HG02973 (cell line): ENCODE data around the gene DHTKD1.
A peak's percentile ranks its signal among the peaks of the same experiment; 100 is the strongest.

Experiments
- ATAC-seq: cut with Tn5 transposase; IDR thresholded peaks from one replicate; pipeline ENCODE4 v1.9.1; 2021; ENCODE audit warnings: moderate library complexity; ENCODE audit not compliant: unreplicated experiment

The DHTKD1 gene

GRCh38 chr10:12068449-12069269 lies at the start of gene DHTKD1:
Gene DHTKD1 (plus strand): TSS chr10:12068954. CDS start chr10:12069034, 80 bp downstream.
- ATAC-seq, result peak; percentile 93

- ATAC-seq, result no peak
These were observed 49.3 kb upstream of the DHTKD1 start for GRCh38 chr10:12019283-12019971.

GRCh38 chr10:12020574-12020973 lies 48.2 kb upstream of the DHTKD1 start:
- ATAC-seq, result no peak

- no peak for ATAC-seq
These were observed 46.0 kb upstream of the DHTKD1 start for GRCh38 chr10:12022580-12023257.

- ATAC-seq, result no peak
These were observed 43.2 kb upstream of the DHTKD1 start for GRCh38 chr10:12025591-12025990.

GRCh38 chr10:12027539-12027938 lies 41.2 kb upstream of the DHTKD1 start:
- peak; percentile 77 for ATAC-seq

- ATAC-seq, result no peak
These were observed 37.4 kb upstream of the DHTKD1 start for GRCh38 chr10:12031404-12031803.

- ATAC-seq, result no peak
These were observed 32.6 kb upstream of the DHTKD1 start for GRCh38 chr10:12036073-12036655.

- ATAC-seq, result peak; percentile 19
These were observed 26.9 kb upstream of the DHTKD1 start for GRCh38 chr10:12041766-12042408.

- ATAC-seq, result peak; percentile 8
These were observed 26.4 kb upstream of the DHTKD1 start for GRCh38 chr10:12042409-12042796.

- peak; percentile 42 for ATAC-seq
These were observed 25.7 kb upstream of the DHTKD1 start, which contains the start of gene UPF2 for GRCh38 chr10:12042797-12043651. Gene UPF2 (minus strand): TSS chr10:12042809. CDS start chr10:12035423, 7,386 bp downstream.

- ATAC-seq, result no peak
These were observed 23.2 kb upstream of the DHTKD1 start for GRCh38 chr10:12045596-12045995.

- ATAC-seq, result no peak
These were observed 20.2 kb upstream of the DHTKD1 start for GRCh38 chr10:12048547-12048946.

GRCh38 chr10:12050528-12050927 lies 18.2 kb upstream of the DHTKD1 start:
- no peak for ATAC-seq

GRCh38 chr10:12051241-12051640 lies 17.5 kb upstream of the DHTKD1 start:
- ATAC-seq, result no peak

- no peak for ATAC-seq
These were observed 13.0 kb upstream of the DHTKD1 start for GRCh38 chr10:12055732-12056131.

- no peak for ATAC-seq
These were observed 12.0 kb upstream of the DHTKD1 start for GRCh38 chr10:12056748-12057147.

- ATAC-seq, result no peak
These were observed 7.6 kb upstream of the DHTKD1 start for GRCh38 chr10:12061124-12061523.

- ATAC-seq, result no peak
These were observed 5.8 kb upstream of the DHTKD1 start for GRCh38 chr10:12062754-12063482.
